MM.1S (cell line): Measurements from ENCODE around the gene PLA2G4B.

Source experiments
- CTCF ChIP-seq: fragments of 300-600 bp; sonication (generic); IDR thresholded peaks from 2 replicates; pipeline ENCODE4 v1.5.1; 2016; ENCODE audit warnings: antibody characterized with exemption, low read length, mixed read lengths
- EZH2 ChIP-seq: fragments of 300-600 bp; sonication (generic); optimal IDR thresholded peaks from 2 replicates; pipeline ENCODE3; 2017; ENCODE audit warnings: low read depth, mild to moderate bottlenecking, antibody characterized with exemption, low read length, mixed read lengths

- TF ChIP-seq CTCF (no peak), EZH2 (no peak)
Measured at GRCh38 chr15:41848631-41849030, 10.0 kb downstream of the PLA2G4B start.
